ENCODE results near the gene DUSP16.
"Not testable (repeated sequence)": the region's sequence is repeated elsewhere in the genome, so short reads cannot be mapped to it uniquely, and the experiment has no call there.

DUSP16 gene, protein sequence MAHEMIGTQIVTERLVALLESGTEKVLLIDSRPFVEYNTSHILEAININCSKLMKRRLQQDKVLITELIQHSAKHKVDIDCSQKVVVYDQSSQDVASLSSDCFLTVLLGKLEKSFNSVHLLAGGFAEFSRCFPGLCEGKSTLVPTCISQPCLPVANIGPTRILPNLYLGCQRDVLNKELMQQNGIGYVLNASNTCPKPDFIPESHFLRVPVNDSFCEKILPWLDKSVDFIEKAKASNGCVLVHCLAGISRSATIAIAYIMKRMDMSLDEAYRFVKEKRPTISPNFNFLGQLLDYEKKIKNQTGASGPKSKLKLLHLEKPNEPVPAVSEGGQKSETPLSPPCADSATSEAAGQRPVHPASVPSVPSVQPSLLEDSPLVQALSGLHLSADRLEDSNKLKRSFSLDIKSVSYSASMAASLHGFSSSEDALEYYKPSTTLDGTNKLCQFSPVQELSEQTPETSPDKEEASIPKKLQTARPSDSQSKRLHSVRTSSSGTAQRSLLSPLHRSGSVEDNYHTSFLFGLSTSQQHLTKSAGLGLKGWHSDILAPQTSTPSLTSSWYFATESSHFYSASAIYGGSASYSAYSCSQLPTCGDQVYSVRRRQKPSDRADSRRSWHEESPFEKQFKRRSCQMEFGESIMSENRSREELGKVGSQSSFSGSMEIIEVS

DNA sequence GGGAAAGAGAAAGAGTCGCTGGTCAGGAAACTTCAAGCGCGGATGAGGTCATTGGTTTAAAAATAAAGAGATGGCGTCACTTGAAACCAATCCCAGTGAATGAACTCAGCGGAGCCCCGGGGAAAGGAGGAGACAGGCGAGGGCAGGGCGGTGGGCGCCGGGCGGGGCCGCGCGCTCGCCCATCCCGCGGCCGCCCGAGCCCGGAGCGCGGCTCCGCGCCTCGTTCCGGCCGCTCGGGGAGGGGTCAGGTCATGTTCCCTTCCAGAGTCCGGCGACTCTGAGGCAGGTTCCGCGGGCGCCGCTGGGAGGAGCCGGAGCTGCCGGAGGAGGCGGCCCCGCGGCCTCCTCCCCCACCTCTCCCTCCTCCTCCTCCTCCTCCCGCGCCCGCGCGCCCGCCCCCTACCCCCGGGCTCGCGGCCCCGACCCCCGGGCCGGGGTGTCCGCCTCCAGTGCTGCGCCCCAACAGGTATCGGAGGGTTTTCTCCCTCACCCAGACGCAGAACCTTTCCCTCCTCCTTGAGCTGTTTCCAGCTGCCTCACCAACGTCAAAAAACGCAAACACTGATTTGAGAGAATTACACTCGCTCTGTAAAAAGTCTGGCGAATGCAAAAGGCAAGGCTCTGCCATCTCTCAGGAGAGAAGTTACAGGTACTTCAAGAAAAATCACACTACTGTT is at the start of gene DUSP16:
DUSP16 (minus strand) TSS at position 279 of the 677 bp plus-strand sequence. CDS start 41,765 bp downstream, outside the sequence.
- peak in 3 of 4 experiments; percentile 26 to 49 (median 28) for DNase-seq (ENCODE audit: low read depth in 4 of 4, low spot score in 1 of 4)

DNA sequence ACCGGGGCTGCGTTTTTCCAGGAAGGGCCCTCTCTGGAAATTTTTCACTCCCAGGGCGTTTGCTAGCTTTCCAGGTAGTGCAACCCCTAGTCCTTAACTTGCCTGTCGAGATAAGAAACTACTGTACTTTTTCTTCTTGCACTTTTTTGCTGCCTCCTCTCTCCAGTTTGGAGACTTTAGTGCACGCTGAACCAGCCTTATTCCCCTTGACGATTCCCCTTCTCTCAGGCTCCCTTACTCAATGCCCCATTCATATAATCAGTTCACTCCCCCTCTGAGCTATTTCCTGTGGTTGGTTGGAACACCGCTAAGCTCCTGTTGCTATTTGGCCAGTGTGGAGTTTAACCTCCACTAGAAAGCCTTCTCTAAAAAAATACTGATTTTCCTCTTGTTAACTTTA is 49.7 kb upstream of the DUSP16 start:
- DNase-seq (ENCODE audit: low read depth in 4 of 4, low spot score in 1 of 4) = no peak

DNA sequence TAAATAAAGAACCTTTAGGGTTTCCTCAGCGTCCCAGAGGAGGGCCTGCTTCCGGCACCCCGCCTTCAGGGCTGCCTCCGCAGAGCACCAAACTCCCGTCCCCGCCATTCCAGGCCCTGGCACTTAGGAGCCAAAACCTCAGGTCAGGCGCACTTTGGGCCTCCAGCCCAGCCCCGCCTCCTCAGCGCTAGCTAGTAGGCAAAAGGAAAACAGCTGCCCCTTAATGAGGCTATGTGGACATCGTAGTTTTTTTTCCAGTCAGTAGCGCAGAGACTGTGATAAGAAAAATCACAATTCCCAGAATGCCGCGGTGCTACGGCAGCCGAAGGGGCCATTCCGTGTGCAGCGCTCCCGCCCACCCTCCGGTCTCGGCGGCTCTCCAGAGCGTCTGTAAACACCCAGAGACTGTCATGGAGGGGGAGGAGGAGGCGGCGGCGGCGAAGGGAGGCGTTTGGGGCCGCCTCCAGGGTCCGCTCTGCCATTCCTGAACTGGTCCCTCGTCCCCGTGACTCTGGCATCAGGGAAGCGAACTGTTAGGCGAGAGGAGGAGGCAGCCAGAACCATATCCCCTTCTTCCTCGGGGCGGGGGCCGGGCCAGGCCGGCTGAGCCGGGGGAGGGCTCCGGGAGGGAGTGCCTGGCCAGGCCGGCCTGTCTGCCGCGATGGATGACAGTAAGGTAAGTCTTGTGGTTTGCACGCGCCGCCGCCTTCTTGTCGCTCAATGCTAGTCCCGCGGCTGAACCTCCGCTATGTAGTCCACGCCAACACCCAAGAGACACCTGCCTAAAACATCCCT is 49.0 kb upstream of the DUSP16 start, which contains the start of gene CREBL2:
CREBL2 (plus strand) TSS at position 365 of the 795 bp plus-strand sequence; CDS start at position 662, 297 bp downstream.
- DNase-seq (ENCODE audit: low read depth in 4 of 4, low spot score in 1 of 4) = peak; percentile 59 to 80 (median 67)

DNA sequence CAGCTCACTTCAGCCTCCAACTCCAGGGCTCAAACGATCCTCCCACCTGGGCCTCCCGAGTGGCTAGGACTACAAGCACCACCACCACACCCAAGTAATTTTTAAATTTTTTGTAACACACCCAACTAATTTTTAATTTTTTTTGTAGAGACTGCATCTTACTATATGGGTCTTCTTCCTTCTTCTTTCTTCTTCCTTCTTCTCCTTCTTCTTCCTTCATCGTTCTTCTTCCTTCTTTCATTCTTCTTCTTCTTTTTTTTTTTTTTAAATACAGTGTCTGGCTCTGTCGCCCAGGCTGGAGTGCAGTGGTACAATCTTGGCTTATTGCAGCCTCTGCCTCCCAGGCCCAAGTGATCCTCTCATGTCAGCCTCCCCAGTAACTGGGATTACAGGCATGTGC is 48.0 kb upstream of the DUSP16 start:
- no peak for DNase-seq (ENCODE audit: low read depth in 4 of 4, low spot score in 1 of 4)

DNA sequence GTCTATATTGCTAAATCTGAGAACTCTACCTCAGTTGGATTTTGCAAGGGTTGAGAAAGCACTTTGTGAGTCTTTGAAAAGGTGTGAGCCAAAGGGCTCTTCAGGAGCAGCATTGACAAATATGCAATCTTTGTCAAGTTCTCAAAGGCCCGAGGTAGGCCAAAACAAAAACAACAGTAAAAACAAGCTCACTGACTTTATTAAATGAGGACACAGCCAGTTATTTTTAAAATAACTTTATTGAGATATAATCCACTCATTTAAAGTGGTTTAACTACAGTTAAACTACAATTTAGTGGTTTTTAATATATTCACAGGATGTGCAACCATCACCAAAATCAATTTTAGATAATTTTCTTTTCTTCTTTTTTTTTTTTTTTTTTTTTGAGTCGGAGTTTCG is 47.0 kb upstream of the DUSP16 start:
- DNase-seq (ENCODE audit: low read depth in 4 of 4, low spot score in 1 of 4) = no peak

DNA sequence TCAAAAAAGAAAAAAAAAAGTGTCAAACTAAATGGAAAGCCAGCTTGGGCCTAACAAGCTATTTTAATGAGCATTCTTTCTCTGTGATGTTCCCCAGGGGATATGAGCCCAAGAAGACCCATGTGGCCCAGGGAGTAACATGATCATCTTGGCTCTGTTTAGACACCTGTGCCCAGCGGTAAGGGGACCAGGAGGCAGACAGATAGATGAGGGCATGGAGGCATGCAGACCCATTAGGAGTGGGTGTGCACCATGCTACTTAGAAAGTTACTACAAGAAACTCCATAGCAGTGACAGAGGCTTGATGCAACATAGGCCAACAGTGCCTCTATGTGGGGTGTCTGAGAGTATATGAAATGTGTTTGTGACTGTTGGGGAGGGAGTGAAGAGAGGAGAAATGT is 45.9 kb upstream of the DUSP16 start:
- no peak for DNase-seq (ENCODE audit: low read depth in 4 of 4, low spot score in 1 of 4)

DNA sequence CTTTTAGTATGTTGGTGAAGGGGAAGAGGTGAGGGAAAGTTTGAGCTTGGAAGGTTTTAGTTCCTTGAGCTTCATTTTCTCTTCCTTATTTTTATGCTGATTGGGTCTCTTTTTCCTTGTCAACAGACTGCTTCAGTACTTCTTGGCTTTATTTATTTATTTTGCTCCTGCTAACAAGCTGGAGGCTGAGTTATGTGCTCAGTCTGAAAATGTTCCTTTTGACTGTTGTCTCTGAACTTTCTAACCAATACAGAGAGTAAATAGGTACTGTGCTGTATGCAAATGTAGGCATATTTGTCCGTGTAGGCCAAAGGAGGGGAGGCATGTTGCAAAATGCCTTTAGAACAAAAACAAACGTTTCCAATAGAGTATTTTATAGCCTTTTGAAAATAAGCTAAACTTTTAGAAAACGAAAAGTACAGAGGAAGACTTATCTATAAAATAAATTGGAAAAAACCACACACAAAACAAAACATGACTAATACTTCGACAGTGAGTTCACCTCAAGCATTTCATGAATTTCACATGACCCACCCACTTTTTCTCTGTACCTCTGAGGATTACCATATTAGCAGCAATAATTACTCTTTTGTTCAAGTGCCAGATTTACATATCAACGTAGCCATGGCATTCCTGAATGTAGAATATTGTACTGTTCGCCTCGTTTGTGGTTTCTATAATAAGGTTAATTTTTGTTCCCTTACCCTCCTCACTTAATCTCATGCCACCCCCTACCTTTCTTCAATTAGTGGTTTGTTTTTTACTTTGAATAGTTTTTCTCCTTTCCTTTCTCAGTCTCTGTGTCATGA is 44.3 kb upstream of the DUSP16 start:
- no peak for DNase-seq (ENCODE audit: low read depth in 4 of 4, low spot score in 1 of 4)

DNA sequence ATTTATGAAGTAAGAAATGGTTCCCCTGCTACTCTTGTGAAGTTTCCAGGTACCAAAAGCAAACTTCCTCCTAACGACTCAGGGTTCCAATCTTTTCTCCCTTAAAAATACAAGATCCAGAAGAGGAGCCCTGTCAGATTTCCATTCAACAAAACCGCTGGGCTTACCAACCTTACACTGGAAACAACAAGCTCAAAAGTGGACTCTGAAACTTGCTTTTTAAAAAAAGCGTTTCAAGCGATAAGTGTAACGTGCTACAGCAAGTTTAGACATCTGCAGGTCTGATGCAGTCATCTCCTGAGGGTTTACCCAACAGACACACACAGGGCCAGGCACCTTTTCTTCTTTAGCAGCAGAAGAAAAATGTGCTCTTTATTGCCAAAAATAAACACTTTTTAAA is 42.1 kb upstream of the DUSP16 start:
- DNase-seq (ENCODE audit: low read depth in 4 of 4, low spot score in 1 of 4) = no peak

DNA sequence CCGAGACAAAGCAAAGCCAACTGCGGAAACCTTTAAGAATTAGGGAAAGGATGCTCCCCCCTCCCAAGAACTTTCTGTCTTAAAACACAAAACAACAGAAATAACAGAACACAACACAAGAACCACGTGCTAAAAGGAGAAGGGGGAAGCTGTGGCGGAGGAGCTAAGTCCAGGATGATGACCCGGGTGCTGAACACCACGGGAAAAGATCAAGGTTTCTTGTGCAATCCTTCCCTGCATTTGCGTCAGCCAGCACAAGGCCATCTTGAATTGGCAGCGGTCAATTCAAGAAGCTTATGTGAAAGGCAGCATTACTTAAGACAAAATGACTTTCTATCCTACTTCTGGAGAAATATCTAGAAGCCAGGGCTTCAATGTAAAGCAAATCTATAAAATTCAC is 38.0 kb upstream of the DUSP16 start:
- no peak for DNase-seq (ENCODE audit: low read depth in 4 of 4, low spot score in 1 of 4)

DNA sequence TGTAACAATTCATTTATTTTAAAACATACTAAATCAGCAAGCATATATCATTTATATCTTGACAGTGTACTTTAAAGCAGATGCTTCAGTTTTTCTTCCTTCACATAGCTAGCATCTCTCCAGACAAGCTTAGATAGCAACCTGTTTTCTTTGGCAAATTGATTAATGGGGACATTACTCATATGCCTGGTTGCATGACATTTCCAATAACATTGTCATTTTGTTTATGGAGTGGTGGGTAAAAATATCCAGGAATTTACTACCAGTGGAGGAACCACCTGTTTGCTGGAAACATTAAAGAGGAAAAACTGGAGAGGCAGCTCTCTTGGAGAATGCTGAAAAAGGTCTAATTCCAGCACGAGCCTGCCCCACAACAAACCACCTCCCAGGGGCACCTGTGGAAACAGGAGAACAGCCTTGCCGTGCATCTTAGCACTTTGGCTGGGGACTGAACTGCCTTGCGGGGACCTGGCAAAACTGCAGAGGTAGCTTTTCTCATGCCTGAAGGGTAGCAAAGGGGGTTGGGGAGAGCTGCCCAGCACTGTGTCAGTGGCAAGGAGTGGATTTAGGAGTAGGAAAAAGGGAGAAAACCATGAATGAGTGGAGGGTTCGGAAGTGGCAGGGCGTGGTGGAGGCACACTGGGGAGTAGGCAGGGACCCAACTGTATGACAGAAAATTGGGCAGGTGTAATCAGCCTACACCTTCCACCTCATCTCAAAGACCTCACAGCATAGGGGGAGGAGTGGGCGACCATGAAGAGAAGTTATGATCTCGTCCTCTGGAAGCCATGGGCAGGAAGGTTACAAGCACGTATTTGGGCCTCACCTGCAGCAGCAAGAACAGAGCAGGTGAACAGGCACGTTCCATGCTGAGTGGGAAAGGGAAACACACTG is 37.3 kb upstream of the DUSP16 start:
- no peak for DNase-seq (ENCODE audit: low read depth in 4 of 4, low spot score in 1 of 4)

DNA sequence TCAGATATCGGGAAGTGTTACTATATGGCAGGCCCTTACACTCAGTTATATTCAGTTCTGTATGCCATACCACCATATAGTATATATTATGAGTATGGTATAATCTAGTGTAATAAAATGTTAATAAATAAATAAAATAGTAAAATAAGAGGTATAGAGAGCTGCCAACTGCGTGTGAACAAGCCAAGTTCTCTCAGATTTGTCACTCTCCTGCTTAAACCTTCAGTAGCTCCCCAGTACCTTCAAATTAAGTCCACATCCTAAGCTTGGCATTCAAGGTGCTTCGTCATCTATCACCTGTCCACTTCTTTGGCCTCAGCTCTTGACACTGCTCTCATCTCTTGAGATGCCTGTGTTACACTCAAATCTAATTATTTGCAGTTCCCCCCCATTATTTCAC is 36.2 kb upstream of the DUSP16 start:
- DNase-seq (ENCODE audit: low read depth in 4 of 4, low spot score in 1 of 4) = no peak

DNA sequence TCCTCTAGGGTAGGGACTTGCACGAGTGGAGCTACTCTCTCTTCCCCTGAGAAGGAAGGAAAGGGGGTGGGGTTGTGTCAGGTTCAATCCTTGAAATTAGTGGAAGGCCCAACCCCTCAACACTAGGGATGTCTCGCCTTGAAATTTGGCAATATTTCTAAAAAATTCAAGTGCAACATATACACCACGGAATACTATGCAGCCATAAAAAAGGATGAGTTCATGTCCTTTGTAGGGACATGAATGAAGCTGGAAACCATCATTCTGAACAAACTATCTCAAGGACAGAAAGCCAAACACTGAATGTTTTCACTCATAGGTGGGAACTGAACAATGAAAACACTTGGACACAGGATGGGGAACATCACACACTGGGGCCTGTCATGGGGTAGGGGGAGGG is 33.9 kb upstream of the DUSP16 start:
- DNase-seq (ENCODE audit: low read depth in 4 of 4, low spot score in 1 of 4) = not testable (repeated sequence)

DNA sequence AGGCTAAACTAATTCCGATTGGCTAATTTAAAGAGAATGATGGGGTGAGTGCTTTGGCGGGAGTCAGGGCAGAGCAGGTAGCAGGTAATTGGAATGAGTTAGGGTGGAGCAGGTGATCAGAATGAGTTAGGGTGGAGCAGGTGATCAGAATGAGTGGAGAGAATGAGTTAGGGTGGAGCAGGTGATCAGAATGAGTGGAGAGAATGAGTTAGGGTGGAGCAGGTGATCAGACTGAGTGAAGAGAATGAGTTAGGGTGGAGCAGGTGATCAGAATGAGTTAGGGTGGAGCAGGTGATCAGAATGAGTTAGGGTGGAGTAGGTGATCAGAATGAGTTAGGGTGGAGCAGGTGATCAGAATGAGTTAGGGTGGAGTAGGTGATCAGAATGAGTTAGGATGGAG is 33.3 kb upstream of the DUSP16 start:
- not testable (repeated sequence) for DNase-seq (ENCODE audit: low read depth in 4 of 4, low spot score in 1 of 4)

DNA sequence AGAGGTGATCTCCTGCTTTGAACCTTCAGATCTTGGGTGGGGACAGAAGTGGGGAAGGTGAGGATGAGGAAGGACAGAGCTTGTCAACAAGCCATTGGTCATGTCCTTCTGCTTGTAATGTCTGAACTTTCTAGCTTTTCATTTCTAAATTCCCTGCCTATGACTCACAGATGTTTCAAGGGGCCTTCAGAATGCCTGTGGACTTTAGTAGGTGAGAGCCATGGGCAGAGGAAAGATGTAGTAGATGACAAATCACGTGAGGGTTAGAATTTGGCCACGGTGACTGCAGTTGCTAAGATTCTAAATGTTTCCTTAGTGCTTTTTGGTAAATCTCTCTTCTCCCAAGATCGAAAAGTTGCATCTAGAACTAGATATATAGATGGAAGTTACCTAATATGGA is 30.3 kb upstream of the DUSP16 start:
- DNase-seq (ENCODE audit: low read depth in 4 of 4, low spot score in 1 of 4) = no peak

DNA sequence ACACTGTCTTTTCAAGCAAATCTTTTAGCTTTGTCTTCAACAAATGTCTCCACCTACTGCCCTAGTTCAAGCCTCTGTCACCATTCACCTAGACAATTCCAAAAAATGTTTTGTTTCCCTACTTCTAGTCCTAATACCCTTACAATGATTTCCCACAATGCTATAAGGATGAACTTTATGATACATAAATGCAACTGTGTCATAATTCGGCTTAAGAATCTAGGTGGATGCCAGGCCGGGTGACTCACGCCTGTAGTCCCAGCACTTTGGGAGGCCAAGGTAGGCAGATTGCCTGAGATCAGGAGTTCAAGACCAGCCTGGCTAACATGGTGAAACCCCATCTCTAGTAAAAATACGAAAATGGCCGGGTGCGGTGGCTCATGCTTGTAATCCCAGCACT is 28.3 kb upstream of the DUSP16 start:
- no peak for DNase-seq (ENCODE audit: low read depth in 4 of 4, low spot score in 1 of 4)

DNA sequence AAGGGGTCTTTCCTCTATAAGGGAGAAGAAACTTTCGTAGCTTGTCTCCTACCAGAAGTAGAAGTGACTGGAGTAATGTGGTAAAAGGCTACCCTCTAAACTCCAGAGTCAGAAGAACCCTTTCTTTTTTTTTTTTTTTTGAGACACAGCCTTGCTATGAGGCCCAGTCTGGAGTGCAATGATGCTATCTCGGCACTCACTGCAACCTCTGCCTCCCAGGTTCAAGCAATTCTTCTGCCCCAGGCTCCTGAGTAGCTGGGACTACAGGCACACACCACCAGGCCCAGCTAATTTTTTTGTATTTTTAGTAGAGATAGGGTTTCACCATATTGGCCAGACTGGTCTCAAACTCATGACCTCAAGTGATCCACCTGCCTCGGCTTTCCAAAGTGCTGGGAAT is 25.8 kb upstream of the DUSP16 start:
- DNase-seq (ENCODE audit: low read depth in 4 of 4, low spot score in 1 of 4) = not testable (repeated sequence)

DNA sequence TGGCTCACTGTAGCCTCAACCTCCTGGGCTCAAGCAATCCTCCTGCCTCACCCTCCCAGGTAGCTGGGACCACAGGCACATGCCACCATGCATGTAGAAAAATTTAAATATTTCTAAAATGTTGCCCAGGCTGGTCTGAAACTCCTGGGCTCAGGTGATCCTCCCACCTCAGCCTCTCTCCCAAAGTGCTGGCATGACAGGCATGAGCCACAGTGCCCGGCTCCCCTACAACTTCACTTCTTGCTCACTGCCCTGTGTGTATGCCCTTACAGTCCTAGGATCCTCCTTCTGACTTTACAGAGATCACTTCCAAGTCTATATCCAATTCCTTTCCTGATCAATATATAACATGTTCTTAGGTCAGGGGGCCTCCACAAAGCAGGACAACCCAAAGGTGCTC is 25.2 kb upstream of the DUSP16 start:
- DNase-seq (ENCODE audit: low read depth in 4 of 4, low spot score in 1 of 4) = no peak

DNA sequence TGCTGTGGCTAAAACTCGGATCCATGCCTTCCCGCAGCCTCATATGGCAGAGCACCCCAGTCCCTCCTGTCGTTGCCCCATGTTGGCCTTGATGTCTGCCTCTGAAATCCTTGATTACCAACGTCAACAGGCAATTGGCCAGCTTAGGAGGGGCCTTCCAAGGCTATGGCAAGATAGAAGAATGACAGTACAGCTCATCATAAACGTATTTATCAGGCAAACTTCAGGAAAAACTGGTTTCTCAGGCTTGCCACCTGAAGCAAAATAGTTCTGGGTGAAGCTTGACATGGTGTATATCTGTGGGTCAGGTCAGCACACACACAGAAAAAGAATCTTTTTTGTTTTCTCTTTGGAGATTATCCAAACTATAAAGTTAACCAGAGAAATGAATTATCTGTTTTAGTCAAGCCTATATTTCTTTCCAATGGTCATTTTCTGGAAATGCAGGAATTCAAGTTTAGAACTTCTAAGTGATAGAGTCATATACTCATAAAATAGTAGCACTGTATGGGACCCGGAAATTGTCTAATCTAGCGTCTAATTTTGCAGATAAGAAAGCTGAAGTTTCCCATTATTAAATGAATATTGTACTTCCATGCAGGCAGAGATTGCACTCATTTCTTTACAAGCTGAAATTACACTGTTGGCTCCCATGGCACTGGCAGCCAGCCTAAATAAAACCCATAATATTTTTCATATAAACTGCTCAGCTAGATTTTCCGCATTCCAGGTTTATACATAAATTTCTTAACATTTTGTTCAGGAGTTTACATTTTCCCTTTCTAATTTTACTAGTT is 24.4 kb upstream of the DUSP16 start:
- no peak for DNase-seq (ENCODE audit: low read depth in 4 of 4, low spot score in 1 of 4)

Measured in stimulated activated CD4-positive, alpha-beta T cell treated with anti-CD3 and anti-CD28 coated beads, Interleukin-1b, Interleukin-23, amount 100 ng/mL, for 24 hours (primary cell).